Fibroblast of peridontal ligament (primary cell): ENCODE results near the gene CENPVL1.
A peak's percentile ranks its signal among the peaks of the same experiment; 100 is the strongest.
"Not testable (repeated sequence)": the region's sequence is repeated elsewhere in the genome, so short reads cannot be mapped to it uniquely, and the experiment has no call there.

Experiments used
- DNase-seq: peaks from one replicate; pipeline ENCODE4 v3.0.0-alpha.2; 2010; ENCODE audit errors: extremely low read depth

The CENPVL1 gene

GRCh38 chrX:51710277-51711164 is at the start of gene CENPVL1:
TSS of gene CENPVL1 (plus strand) at chrX:51710512. CDS start at chrX:51710512, 0 bp downstream.
- DNase-seq: not testable (repeated sequence)

- DNase-seq: no peak
Measured at GRCh38 chrX:51665981-51666380, 44.3 kb upstream of the CENPVL1 start.

DNA sequence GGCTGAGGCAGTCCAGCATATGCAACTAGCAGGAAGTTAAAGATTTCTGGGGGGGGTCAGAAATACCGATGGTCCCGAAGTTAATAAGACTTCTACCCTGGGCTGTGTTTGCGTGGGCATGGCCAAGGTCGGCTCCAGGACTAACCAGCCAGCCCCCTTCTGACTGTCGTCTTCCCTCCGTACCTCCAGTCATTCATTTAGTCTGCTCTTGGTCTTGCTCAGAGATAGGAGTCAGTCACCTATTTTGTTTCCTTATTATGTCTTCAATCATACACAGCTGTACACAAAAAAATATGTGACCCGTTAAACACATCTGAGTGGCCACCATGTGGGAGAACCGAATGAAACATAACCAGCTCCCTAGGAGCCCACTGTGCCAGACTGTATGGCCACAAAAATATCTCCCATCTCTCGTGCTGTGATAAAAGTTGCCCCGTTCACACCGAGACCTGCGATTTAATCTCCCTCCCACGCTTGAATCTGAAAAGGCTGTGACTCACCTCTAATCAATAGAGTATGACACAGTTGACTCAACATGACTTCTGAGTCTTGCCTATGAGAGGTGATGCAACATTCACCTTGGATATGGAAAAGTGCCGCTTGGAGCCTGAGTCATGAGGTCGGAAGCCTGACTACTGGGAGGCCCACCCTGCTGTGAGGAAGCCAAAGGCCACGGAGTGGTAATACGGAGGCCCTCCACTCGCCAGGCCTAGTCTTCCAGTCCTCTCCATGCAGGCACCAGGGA is 30.5 kb upstream of the CENPVL1 start:
- DNase-seq: not testable (repeated sequence)

GRCh38 chrX:51681808-51682719 is 28.2 kb upstream of the CENPVL1 start:
- DNase-seq: not testable (repeated sequence)

DNA sequence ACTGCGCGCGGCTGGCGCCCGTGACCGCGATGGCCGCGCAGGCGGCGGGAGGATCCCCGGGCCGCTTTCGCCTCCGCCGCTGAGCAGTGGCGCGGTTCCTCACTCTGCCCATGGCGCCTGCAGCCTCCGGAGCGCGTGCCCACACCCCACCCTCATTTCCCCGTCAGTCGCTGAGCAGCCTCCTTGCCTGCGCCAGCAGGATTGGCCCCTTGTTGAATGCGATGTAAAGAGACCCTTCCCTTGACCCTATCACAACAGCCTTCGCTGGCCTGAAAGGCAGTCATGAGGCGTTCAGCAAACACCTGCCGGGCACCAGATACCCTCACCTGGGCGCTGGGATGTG is 27.6 kb upstream of the CENPVL1 start, which contains the start of gene CENPVL2:
TSS of gene CENPVL2 (minus strand) at position 112 of the 343 bp plus-strand sequence. CDS start at position 112, 0 bp downstream.
- DNase-seq: not testable (repeated sequence)

DNA sequence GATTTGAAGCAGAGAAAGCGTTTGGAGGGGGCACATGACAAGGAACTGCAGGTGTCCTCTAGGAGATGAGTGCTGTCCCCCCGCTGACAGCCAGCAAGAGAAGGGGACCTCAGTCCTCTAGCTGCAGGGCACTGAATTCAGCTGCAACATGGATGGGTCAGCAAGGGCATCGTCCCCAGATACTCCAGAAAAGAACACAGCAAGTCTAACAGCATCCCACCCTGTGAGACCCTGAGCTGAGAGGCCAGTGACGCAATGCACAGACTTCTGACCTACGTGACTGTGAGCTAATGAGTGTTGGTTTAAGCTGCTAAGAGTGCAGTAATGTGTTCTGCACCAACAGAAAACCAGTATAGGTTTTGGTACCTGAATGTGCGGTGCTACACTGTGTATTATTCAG is 16.1 kb upstream of the CENPVL1 start:
- DNase-seq: no peak

DNA sequence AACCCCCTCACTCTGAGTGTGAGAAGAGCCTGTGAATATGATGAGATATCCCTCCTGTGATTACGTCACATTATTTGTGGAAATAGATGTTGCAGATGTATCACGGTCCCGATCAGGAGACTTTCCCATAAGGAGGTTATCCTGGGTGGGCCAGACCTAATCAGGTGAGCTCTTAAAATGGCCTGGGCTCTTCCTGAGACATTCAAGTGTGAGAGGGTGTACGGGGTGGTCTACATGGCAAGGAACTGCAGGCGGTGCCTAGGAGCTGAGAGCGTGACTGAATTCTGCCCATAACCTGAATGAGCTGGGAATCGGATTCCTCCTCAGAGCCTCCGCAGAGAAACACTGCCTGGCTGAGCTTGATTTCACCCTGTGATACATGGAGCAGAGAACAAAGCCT is 12.9 kb upstream of the CENPVL1 start:
- no peak for DNase-seq

GRCh38 chrX:51712943-51713647 is 2.8 kb downstream of the CENPVL1 start:
- DNase-seq: not testable (repeated sequence)

- no peak for DNase-seq
Measured at GRCh38 chrX:51728202-51728601, 17.9 kb downstream of the CENPVL1 start.

DNA sequence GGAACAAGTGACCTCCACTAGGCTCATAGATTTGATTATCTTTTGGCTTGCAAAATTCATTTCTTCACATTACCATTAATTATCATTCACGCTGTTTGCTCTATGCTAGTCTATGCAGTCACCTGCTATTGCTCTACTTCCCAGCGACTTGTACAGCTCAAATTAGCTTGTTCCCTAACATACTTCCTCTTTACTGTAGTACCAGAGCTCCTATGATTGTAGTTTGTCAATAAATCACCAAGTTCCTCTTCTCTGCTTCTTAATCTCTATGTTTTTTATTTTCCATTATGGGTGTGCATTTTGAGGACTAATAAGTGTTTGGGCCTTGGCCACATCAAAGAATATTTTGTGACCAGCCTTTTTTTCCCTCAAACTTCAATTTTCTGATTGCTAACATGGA is 26.8 kb downstream of the CENPVL1 start:
- no peak for DNase-seq

- DNase-seq: no peak
Measured at GRCh38 chrX:51742586-51742985, 32.3 kb downstream of the CENPVL1 start.

DNA sequence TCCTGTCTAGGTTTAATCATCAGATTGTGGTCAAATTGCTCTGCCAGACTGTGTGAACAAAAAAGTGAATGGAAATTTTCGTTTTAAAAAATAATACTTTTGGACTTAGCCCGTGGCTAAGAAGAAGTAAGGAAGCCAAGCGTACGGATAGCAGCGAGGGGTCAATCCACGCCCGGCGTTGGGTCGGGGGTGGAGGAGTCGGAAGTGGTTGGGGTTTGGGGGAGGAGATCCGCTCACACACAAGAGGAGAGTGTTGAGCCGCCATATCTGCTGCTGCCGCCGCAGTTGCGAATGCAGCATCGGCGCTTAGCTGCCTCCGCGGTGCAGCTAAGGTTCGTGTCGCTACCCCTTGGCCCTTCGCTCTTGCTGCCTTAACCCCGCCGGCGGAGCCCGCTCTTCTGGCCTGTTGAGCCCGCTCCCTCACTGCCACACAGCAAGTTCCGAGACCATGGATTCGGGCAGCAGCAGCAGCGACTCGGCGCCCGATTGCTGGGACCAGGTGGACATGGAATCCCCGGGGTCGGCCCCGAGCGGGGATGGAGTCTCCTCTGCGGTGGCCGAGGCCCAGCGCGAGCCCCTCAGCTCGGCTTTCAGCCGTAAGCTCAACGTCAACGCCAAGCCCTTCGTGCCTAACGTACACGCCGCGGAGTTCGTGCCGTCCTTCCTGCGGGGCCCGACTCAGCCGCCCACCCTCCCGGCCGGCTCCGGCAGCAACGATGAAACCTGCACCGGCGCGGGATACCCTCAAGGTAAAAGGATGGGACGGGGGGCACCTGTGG is 33.1 kb downstream of the CENPVL1 start, which contains the start of gene GSPT2:
TSS of gene GSPT2 (plus strand) at position 264 of the 779 bp plus-strand sequence. CDS start at position 449, 185 bp downstream.
- DNase-seq: peak; percentile 75

DNA sequence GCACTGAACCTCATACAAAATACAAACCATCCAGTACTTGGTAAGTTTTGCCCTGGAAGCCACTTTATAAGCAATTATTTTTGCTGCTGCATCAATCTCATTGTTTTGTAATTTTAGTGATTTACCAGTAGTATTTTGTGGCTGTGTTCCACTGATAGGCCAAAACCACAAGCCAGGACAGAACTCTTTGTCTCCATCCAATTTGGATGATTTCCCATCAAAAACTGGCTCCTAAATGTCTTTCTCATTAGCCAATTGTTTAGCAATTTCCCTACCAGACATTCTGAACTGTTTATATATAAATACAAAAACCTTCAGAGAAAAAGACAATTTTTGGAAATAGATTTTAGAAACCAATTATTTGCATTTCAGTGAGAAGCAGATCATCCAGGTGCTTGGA is 37.4 kb downstream of the CENPVL1 start:
- DNase-seq: peak; percentile 7

- no peak for DNase-seq
Measured at GRCh38 chrX:51759055-51759839, 48.9 kb downstream of the CENPVL1 start.

DNA sequence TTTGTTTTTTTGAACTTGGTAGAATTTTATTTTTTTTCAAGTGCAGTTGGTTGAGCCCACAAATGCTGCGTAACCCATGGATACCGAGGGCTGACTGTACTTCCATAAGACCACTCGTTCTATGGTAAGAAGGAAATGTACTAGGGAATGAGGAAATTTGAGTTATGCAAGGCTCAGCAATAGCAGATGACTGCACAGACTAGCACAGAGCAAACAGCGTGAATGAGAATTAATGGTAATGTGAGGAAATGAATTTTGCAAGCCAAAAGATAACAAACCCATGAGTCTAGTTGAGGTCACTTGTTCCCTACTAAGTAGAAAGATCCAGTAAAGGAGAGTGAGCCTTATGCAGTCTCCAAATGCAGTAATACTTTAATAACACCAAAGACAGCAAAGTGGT is 50.3 kb downstream of the CENPVL1 start:
- no peak for DNase-seq
